Measurements from ENCODE around the gene DACH1.

Gene DACH1

DNA sequence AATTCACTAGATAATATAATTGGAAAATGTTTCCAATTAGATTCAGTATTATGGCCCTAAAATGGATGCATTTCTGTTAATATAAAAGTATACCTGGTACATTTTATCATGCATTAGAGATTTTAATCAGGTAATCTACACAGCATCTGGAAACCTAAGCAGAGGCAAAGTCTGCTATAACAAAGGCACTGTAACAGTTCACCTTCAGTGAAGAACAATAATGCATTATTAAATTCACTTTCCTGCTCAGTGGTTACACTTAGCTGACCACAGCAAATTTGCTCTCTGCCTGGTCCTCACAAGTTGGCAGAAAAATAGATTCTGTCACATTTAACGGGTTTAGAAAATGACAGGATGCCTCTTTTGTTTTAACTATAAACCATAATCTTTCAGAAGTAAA is 326.9 kb downstream of the DACH1 start:
- DNase-seq: no peak

- DNase-seq: no peak
Observed at GRCh38 chr13:71536201-71536600, 330.8 kb downstream of the DACH1 start.

GRCh38 chr13:71524613-71525304 is 342.2 kb downstream of the DACH1 start:
- DNase-seq: peak; percentile 59

DNA sequence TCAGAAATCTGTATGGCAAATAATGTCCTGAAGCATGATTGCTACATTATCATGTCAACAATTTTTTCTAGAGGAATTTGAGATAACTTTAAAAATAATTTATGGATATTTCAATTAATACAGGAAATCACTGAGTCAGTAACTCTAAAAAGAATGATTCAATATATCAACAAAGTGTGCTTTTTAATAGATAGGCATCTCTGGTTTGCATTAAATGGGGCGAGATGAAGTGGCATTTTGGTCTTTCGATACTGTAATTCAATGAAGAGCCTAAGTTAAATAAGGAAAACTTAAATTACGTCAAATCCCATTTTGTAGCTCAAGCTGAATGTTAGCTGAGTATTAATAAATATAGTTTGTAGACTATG is 342.8 kb downstream of the DACH1 start:
- DNase-seq: no peak

GRCh38 chr13:71522941-71523526 is 344.0 kb downstream of the DACH1 start:
- peak; percentile 57 for DNase-seq

GRCh38 chr13:71517004-71517403 is 350.0 kb downstream of the DACH1 start:
- DNase-seq: no peak

DNA sequence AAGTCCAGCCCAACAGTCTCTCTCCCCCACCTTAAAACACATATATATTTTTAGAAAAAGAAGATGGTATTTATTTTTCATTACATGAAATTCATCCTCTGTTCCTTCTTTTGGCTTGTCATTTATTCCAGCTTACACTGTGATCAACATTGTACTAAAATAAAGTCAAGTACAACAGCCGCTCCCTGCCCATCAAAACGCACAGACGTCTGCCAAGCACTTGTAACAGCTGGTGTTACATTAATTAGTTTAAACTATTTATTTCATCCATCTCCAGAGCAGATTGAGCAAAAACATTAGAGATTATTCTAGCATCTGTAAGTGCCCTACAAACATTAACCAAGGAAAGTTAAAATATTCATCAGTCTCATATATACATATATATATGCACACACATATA is 350.5 kb downstream of the DACH1 start:
- DNase-seq: peak; percentile 16

- no peak for DNase-seq
Observed at GRCh38 chr13:71515744-71516038, 351.3 kb downstream of the DACH1 start.

- no peak for DNase-seq
Observed at GRCh38 chr13:71514900-71515743, 351.9 kb downstream of the DACH1 start.

DNA sequence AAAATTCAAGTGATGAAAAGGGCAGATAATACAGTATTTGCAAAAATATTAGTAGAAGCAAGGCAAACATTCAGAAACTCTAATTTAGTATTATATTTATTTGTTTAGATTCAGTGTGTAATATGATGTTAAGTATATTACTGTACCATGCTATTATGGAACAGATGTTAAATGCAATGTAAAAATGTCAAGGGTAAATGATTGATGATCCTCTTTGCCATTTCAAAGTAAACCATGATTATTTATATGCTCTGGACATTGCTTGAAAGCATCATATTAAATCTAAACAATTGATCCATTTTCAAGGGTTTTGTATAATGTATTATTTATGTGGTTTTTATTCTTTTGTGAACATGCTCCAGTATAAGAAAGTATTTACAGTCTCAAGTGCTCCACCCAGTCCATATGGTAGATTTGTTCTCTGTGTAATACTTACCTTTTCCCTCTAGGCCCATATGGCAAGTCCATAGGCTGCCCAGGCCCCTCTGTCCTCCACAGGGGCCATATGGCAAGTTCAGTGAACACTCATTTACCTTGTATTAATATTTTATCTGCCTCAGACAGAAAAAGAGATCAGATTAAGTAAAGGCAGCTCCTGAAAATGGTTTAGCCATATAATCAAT is 353.5 kb downstream of the DACH1 start:
- DNase-seq: no peak

DNA sequence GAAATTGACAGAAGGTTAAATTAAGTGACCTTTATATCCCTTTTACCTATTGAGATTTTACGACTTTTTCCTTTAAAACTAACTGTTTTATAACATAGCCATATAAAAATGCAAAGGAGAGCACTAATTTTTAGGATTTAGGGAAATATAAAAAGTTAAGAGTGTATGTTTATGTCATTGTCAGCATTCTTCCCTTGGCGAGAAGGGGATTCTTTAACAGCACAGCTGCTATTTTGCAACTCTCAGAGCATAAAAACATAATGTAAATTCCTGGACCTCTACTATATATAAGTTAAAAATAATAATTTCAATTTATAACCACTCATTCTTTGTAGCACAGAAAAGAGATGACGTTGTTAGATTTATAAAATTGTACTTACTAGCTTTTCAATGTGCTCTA is 363.2 kb downstream of the DACH1 start:
- DNase-seq: no peak

- no peak for DNase-seq
Observed at GRCh38 chr13:71499944-71500514, 367.0 kb downstream of the DACH1 start.

- DNase-seq: no peak
Observed at GRCh38 chr13:71499235-71499634, 367.8 kb downstream of the DACH1 start.

GRCh38 chr13:71493189-71493588 is 373.8 kb downstream of the DACH1 start:
- DNase-seq: no peak

DNA sequence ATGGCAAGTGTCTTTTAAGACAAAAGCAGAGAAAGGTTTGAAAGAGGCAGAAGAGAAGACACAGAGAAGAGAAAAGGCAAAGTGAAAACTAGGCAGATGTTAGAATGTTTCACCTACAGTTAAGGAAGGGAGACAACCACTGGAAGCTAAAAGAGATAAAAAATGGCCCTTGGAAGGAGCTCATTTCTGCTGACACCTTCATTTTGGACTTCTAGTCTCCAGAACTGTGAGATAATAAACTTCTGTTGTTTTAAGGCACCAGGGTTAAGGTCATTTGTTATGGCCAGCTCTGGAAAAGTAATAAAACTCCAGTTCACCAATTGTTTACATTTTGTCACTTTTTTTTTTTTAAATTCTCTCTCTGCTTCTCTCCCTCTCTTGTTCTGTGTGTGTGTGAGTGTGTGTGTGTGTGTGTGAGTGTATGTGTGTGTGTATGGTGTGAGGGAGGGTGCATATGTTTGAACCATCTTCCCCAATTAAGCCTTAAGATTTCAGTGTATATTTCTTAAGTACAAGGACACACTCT is 374.6 kb downstream of the DACH1 start:
- DNase-seq: no peak

GRCh38 chr13:71491010-71491409 is 376.0 kb downstream of the DACH1 start:
- DNase-seq: no peak

DNA sequence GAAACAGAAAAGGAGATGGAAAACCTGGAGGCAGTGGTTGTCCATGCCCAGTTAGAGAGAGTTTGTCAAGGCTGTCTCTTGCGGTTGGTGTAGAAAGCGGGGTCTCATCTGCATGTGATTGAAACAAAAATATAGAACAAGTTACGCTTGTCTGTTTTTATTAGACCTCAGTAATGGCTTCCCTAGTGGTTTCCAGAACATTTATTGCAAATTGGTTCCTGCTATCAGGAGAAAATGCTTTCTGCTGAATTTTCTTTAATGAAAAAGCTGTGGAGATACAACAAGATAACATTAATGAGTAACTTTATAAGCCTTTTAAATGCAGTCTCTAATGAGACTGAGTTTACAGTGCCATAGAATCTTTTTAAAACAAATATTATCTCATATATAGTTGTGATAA is 378.0 kb downstream of the DACH1 start:
- no peak for DNase-seq

- no peak for DNase-seq
Observed at GRCh38 chr13:71488201-71488600, 378.8 kb downstream of the DACH1 start.

- DNase-seq: no peak
Observed at GRCh38 chr13:71485913-71486312, 381.1 kb downstream of the DACH1 start.

- no peak for DNase-seq
Observed at GRCh38 chr13:71483733-71484132, 383.3 kb downstream of the DACH1 start.

GRCh38 chr13:71481501-71481900 is 385.5 kb downstream of the DACH1 start:
- DNase-seq: no peak

GRCh38 chr13:71481046-71481445 is 386.0 kb downstream of the DACH1 start:
- DNase-seq: no peak

GRCh38 chr13:71477735-71478134 is 389.3 kb downstream of the DACH1 start:
- DNase-seq: no peak
